BLaER1 treated with 17β-estradiol and CSF1 and Interleukin-3, amounts not matched to agents 10 nM and 100 nM (cell line): ENCODE results near the gene SAMD4B.

Source experiments
- H3K27ac ChIP-seq, 11 experiments: shearing (Covaris generic); formaldehyde crosslinking; 2 replicates each; pipeline ENCODE4 v1.8.1; 2022
- H3K27me3 ChIP-seq, 11 experiments: shearing (Covaris generic); formaldehyde crosslinking; 2 replicates each; pipeline ENCODE4 v1.8.1; 2022
- H3K36me3 ChIP-seq, 11 experiments: shearing (Covaris generic); formaldehyde crosslinking; 2 replicates each; pipeline ENCODE4 v1.8.1; 2022
- H3K4me1 ChIP-seq, 10 experiments: shearing (Covaris generic); formaldehyde crosslinking; 2 replicates each; pipeline ENCODE4 v1.8.1; 2022
- H3K4me2 ChIP-seq, 11 experiments: shearing (Covaris generic); formaldehyde crosslinking; 2 replicates each; pipeline ENCODE4 v1.8.1; 2022
- H3K4me3 ChIP-seq, 10 experiments: shearing (Covaris generic); formaldehyde crosslinking; 2 replicates each; pipeline ENCODE4 v1.8.1; 2022
- H3K9ac ChIP-seq, 11 experiments: shearing (Covaris generic); formaldehyde crosslinking; 2 replicates each; pipeline ENCODE4 v1.8.1; 2022
- H3K9me3 ChIP-seq, 11 experiments: shearing (Covaris generic); formaldehyde crosslinking; replicated peaks in 1 of 11; 2 replicates each; pipeline ENCODE4 v1.8.1; 2022
- H4K20me1 ChIP-seq, 11 experiments: shearing (Covaris generic); formaldehyde crosslinking; 2 replicates each; pipeline ENCODE4 v1.8.1; 2022
- Cebpa-rat ChIP-seq, 11 experiments: shearing (Covaris generic); IDR thresholded peaks; 2 replicates each; pipeline ENCODE4 v1.8.1; 2022

SAMD4B gene

DNA sequence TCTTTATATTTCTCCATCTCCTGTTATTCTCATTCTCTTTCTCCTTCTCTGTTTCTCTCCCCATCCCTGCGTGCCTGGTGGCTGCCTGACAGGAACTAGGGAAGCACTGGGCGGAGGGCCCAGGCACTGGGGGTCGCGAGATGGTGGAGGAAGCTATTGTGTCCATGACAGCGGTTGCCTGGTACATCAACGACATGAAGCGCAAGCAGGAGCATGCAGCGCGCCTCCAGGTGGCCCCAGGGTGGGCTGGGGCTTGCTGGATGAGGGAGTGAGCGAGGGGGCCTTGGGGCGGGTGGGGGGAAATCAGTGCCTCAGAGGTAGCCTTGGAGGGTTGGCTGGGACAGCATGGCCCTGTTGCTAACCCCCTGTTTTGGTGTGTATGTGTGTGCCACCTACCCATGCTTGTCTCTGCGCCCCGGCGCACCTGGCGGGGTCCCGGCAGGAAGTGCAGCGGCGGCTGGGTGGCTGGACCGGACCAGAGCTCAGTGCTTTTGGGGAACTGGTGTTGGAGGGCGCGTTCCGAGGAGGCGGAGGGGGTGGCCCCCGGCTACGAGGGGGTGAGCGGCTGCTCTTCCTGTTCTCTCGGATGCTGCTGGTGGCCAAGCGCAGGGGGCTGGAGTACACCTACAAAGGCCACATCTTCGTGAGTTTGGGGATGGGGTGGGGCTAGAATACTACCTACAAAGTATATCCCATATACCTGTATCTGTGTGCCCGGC, 75.4 kb downstream of the SAMD4B start:
- peaks cover 19 to 35% (median 26%) of the 10 kb centered on the region in 10 experiments for H3K4me1 ChIP-seq
- H3K27me3 ChIP-seq = no peaks in the 10 kb centered on the region
- H3K27ac ChIP-seq = no peak overlapping the region
- H3K4me2 ChIP-seq = peak overlapping the region in 1 of 11 experiments; percentile 86; a peak in 1 of 22 replicates
- H3K9me3 ChIP-seq = no peaks in the 10 kb centered on the region
- H4K20me1 ChIP-seq = peaks cover 0 to 89% (median 59%) of the 10 kb centered on the region in 11 experiments; a peak in 21 of 22 replicates
- H3K36me3 ChIP-seq = peaks cover 76 to 82% (median 79%) of the 10 kb centered on the region in 11 experiments
- no peak overlapping the region for H3K4me3 ChIP-seq
- no peak for TF ChIP-seq Cebpa-rat (IDR thresholded peaks at IDR 0.05)
- peak overlapping the region in 3 of 11 experiments; percentile 29 to 97 (median 32); a peak in 4 of 22 replicates for H3K9ac ChIP-seq

GRCh38 chr19:39419003-39419402, 76.8 kb downstream of the SAMD4B start:
- Histone ChIP-seq H3K36me3 (peaks cover 90 to 96% (median 93%) of the 10 kb centered on the region in 11 experiments), H3K27me3 (no peaks in the 10 kb centered on the region)

GRCh38 chr19:39420769-39421168, 78.5 kb downstream of the SAMD4B start:
- Histone ChIP-seq H3K4me3 (no peak overlapping the region), H3K4me2 (no peak overlapping the region), H3K4me1 (peaks cover 1 to 20% (median 6%) of the 10 kb centered on the region in 10 experiments; a peak in 16 of 20 replicates), H3K9ac (no peak overlapping the region), H3K27me3 (no peaks in the 10 kb centered on the region), H3K36me3 (peaks cover 95 to 100% (median 99%) of the 10 kb centered on the region in 11 experiments), H3K27ac (no peak overlapping the region), H4K20me1 (peaks cover 0 to 100% (median 67%) of the 10 kb centered on the region in 11 experiments; a peak in 20 of 22 replicates), H3K9me3 (no peaks in the 10 kb centered on the region)
- TF ChIP-seq Cebpa-rat (IDR thresholded peaks at IDR 0.05) = no peak

More at GRCh38 chr19:39419003-39419402, 76.8 kb downstream of the SAMD4B start:
- Histone ChIP-seq H3K4me1 (peaks cover 19 to 35% (median 23%) of the 10 kb centered on the region in 10 experiments), H3K27ac (no peak overlapping the region), H3K4me2 (no peak overlapping the region), H3K9ac (no peak overlapping the region), H4K20me1 (peaks cover 0 to 100% (median 67%) of the 10 kb centered on the region in 11 experiments; a peak in 21 of 22 replicates), H3K4me3 (no peak overlapping the region), H3K9me3 (no peaks in the 10 kb centered on the region)
- no peak for TF ChIP-seq Cebpa-rat (IDR thresholded peaks at IDR 0.05)

DNA sequence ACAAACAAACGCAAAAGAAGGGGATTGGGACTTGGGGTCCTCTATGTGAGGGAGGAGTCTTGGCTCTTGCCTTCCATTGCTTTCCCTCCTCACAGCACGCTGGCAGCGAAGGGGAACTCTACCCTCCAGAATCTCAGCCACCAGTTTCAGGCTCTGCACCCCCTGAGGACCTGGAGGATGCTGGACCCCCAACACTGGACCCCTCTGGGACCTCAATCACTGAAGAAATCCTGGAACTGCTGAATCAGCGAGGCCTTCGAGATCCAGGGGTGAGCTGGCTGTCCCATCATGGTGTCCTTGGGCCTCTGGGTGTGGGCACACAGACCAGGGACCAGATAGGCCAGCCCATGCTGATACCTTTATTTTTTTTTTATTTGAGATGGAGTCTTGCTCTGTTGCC, 79.8 kb downstream of the SAMD4B start:
- Histone ChIP-seq H3K4me1 (peaks cover 0 to 7% (median 0%) of the 10 kb centered on the region in 10 experiments; a peak in 6 of 20 replicates), H3K4me3 (no peak overlapping the region), H3K27me3 (no peaks in the 10 kb centered on the region), H4K20me1 (peaks cover 0 to 99% (median 67%) of the 10 kb centered on the region in 11 experiments; a peak in 20 of 22 replicates), H3K9ac (no peak overlapping the region), H3K9me3 (no peaks in the 10 kb centered on the region), H3K27ac (no peak overlapping the region), H3K36me3 (peaks cover 87 to 90% (median 89%) of the 10 kb centered on the region in 11 experiments), H3K4me2 (no peak overlapping the region)
- no peak for TF ChIP-seq Cebpa-rat (IDR thresholded peaks at IDR 0.05)

- Histone ChIP-seq H3K27me3 (no peaks in the 10 kb centered on the region), H3K4me2 (no peak overlapping the region), H3K9me3 (no peaks in the 10 kb centered on the region), H3K4me1 (peaks cover 0 to 8% (median 3%) of the 10 kb centered on the region in 10 experiments; a peak in 7 of 20 replicates), H4K20me1 (peaks cover 0 to 99% (median 67%) of the 10 kb centered on the region in 11 experiments; a peak in 20 of 22 replicates), H3K9ac (no peak overlapping the region), H3K4me3 (no peak overlapping the region), H3K27ac (no peak overlapping the region), H3K36me3 (peaks cover 73 to 78% (median 75%) of the 10 kb centered on the region in 11 experiments)
- no peak for TF ChIP-seq Cebpa-rat (IDR thresholded peaks at IDR 0.05)
Measured at GRCh38 chr19:39423258-39424086, 81.3 kb downstream of the SAMD4B start.

DNA sequence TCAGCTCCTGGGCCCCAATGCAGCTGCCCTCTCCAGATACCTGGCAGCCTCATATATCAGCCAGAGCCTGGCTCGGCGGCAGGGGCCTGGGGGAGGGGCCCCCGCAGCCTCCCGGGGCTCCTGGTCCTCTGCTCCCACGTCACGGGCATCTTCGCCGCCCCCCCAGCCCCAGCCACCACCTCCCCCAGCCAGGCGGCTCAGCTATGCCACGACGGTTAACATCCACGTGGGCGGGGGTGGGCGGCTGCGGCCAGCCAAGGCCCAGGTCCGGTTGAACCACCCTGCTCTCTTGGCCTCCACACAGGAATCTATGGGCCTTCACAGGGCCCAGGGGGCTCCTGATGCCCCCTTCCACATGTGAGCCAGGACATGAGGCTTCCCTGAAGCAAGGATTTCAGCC, 82.7 kb downstream of the SAMD4B start:
- H3K36me3 ChIP-seq = peaks cover 59 to 64% (median 61%) of the 10 kb centered on the region in 11 experiments
- TF ChIP-seq Cebpa-rat (IDR thresholded peaks at IDR 0.05) = no peak

GRCh38 chr19:39425744-39426143, 83.5 kb downstream of the SAMD4B start:
- H3K27ac ChIP-seq = no peak overlapping the region
- H3K9ac ChIP-seq = no peak overlapping the region
- no peaks in the 10 kb centered on the region for H3K9me3 ChIP-seq
- H3K27me3 ChIP-seq = no peaks in the 10 kb centered on the region
- peaks cover 7 to 20% (median 13%) of the 10 kb centered on the region in 10 experiments; a peak in 19 of 20 replicates for H3K4me1 ChIP-seq
- no peak overlapping the region for H3K4me3 ChIP-seq
- no peak overlapping the region for H3K4me2 ChIP-seq
- H4K20me1 ChIP-seq = peaks cover 0 to 99% (median 68%) of the 10 kb centered on the region in 11 experiments; a peak in 20 of 22 replicates
- no peak for TF ChIP-seq Cebpa-rat (IDR thresholded peaks at IDR 0.05)
- H3K36me3 ChIP-seq = peaks cover 51 to 56% (median 53%) of the 10 kb centered on the region in 11 experiments

More for the DNA sequence above, 82.7 kb downstream of the SAMD4B start:
- H3K27ac ChIP-seq = no peak overlapping the region
- no peaks in the 10 kb centered on the region for H3K9me3 ChIP-seq
- H3K4me2 ChIP-seq = no peak overlapping the region
- peaks cover 0 to 99% (median 66%) of the 10 kb centered on the region in 11 experiments; a peak in 20 of 22 replicates for H4K20me1 ChIP-seq
- H3K9ac ChIP-seq = no peak overlapping the region
- H3K27me3 ChIP-seq = no peaks in the 10 kb centered on the region
- no peak overlapping the region for H3K4me3 ChIP-seq
- H3K4me1 ChIP-seq = peaks cover 0 to 12% (median 7%) of the 10 kb centered on the region in 10 experiments; a peak in 9 of 20 replicates

DNA sequence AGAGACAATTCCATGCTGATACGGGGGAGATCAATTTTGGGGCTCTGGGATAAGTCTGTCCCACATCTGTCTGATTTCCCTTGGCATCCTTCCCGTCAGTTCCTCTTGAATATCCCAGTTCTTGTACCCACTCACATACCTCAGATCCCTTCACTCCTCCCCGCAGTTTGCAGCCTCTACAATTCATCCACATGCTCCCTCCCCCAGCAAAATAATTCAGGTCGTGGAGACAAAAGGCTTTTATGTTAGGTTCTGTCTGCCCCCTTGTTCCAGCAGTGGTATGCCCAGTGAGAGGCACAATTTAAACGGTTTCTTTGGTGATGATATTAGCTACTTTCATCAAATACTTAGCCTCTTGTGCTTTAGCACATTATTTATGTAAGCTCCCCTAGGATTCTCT, 83.9 kb downstream of the SAMD4B start:
- Histone ChIP-seq H3K27me3 (no peaks in the 10 kb centered on the region), H3K9me3 (no peaks in the 10 kb centered on the region), H4K20me1 (peaks cover 4 to 99% (median 72%) of the 10 kb centered on the region in 11 experiments; a peak in 20 of 22 replicates), H3K4me3 (no peak overlapping the region), H3K4me1 (peaks cover 8 to 25% (median 17%) of the 10 kb centered on the region in 10 experiments; a peak in 19 of 20 replicates), H3K27ac (no peak overlapping the region), H3K4me2 (no peak overlapping the region), H3K36me3 (peaks cover 47 to 55% (median 49%) of the 10 kb centered on the region in 11 experiments), H3K9ac (0 out of 22 replicates have a peak overlapping the region, but pooled peaks of 1 of the 11 experiments have one; percentile 9)
- TF ChIP-seq Cebpa-rat (IDR thresholded peaks at IDR 0.05) = no peak
